ENCODE data around the gene PPM1H. TPM values are rescaled to one million over a fixed set of nuclear protein-coding genes. Genes with fewer than 3 reads are reported as not detected.

The PPM1H gene
- total RNA-seq, 6 experiments from 2014 or later, result 7.0 to 20.9 (median 8.4) TPM

GRCh38 chr12:62832558-62832957, 102.4 kb downstream of the PPM1H start:
- TF ChIP-seq CTCF (IDR thresholded peaks at IDR 0.05), result no peak
- H3K36me3 Mint-ChIP-seq (ENCODE audit: low read depth), result no peaks in the 10 kb centered on the region
- peaks cover 10% of the 10 kb centered on the region for H3K4me1 Mint-ChIP-seq (ENCODE audit: low read depth)
- no peaks in the 10 kb centered on the region for H3K27me3 Mint-ChIP-seq (ENCODE audit: insufficient read depth)
- H3K27ac Mint-ChIP-seq, result no peak overlapping the region
- H3K9me3 Mint-ChIP-seq, result no peaks in the 10 kb centered on the region
- H3K4me3 Mint-ChIP-seq, result no peak overlapping the region
- no peak for DNase-seq

DNA sequence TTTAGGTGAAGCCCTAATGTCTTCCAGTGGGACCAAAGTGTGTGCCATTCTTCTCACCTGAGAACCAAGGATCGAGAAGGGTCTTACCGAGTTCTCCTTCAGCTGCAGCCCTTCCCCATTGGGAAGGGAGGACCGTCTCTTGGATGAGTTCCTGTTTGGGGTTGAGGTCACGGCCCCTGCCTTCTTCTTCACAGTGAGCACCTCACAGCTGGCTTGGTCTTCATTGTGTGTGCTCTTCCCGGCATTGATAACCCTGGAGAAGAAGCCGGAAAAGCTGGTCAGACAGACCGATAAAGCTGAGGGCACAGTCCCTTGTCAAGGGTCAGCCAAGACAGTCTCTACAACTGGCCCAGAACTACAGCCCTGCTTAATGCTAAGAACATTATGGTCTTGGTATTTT, 102.9 kb downstream of the PPM1H start:
- Mint-ChIP-seq H3K4me3 (no peak overlapping the region), H3K27ac (no peak overlapping the region), H3K36me3 (ENCODE audit: low read depth) (no peaks in the 10 kb centered on the region), H3K4me1 (ENCODE audit: low read depth) (peaks cover 10% of the 10 kb centered on the region), H3K9me3 (no peaks in the 10 kb centered on the region), H3K27me3 (ENCODE audit: insufficient read depth) (no peaks in the 10 kb centered on the region)
- no peak for TF ChIP-seq CTCF (IDR thresholded peaks at IDR 0.05)
- DNase-seq, result no peak

GRCh38 chr12:62827855-62828254, 107.1 kb downstream of the PPM1H start:
- Mint-ChIP-seq H3K4me3 (no peak overlapping the region), H3K27me3 (ENCODE audit: insufficient read depth) (no peaks in the 10 kb centered on the region), H3K9me3 (no peaks in the 10 kb centered on the region), H3K4me1 (ENCODE audit: low read depth) (no peaks in the 10 kb centered on the region), H3K27ac (no peak overlapping the region), H3K36me3 (ENCODE audit: low read depth) (peaks cover 5% of the 10 kb centered on the region; the same call in 1 of the 2 replicates)
- DNase-seq, result no peak
- no peak for TF ChIP-seq CTCF (IDR thresholded peaks at IDR 0.05)

- Mint-ChIP-seq H3K9me3 (peaks cover under 1% of the 10 kb centered on the region; the same call in 1 of the 2 replicates), H3K27me3 (ENCODE audit: insufficient read depth) (peaks cover 4% of the 10 kb centered on the region), H3K27ac (no peak overlapping the region), H3K36me3 (ENCODE audit: low read depth) (peaks cover 10% of the 10 kb centered on the region; the same call in 1 of the 2 replicates), H3K4me1 (ENCODE audit: low read depth) (no peaks in the 10 kb centered on the region), H3K4me3 (no peak overlapping the region)
- no peak for DNase-seq
- TF ChIP-seq CTCF (IDR thresholded peaks at IDR 0.05), result peak; percentile 46; the same call in 1 of the 2 replicates
Measured at GRCh38 chr12:62827042-62827441, 107.9 kb downstream of the PPM1H start.

GRCh38 chr12:62817556-62818271, 117.2 kb downstream of the PPM1H start:
- H3K4me3 Mint-ChIP-seq, result peak overlapping the region; percentile 4; the same call in 1 of the 2 replicates
- peaks cover 14% of the 10 kb centered on the region for H3K36me3 Mint-ChIP-seq (ENCODE audit: low read depth)
- peak overlapping the region; percentile 5; the same call in 1 of the 2 replicates for H3K27ac Mint-ChIP-seq
- peaks cover 7% of the 10 kb centered on the region for H3K27me3 Mint-ChIP-seq (ENCODE audit: insufficient read depth)
- peaks cover 20% of the 10 kb centered on the region for H3K4me1 Mint-ChIP-seq (ENCODE audit: low read depth)
- DNase-seq, result no peak
- peaks cover 4% of the 10 kb centered on the region; the same call in 1 of the 2 replicates for H3K9me3 Mint-ChIP-seq
- no peak for TF ChIP-seq CTCF (IDR thresholded peaks at IDR 0.05)

Measured in HFFc6 (cell line).